Gastroesophageal sphincter (tissue), 4 donors: ENCODE data around the gene KCTD21. TPM values are rescaled to one million over a fixed set of nuclear protein-coding genes. Genes with fewer than 3 reads are reported as not detected.

ENCODE experiments used
- ATAC-seq: fragments of 150-250 bp; one replicate; pipeline ENCODE4 v1.9.1; 2016; ENCODE audit warnings: mild to moderate bottlenecking, moderate library complexity
- H3K27ac ChIP-seq, 4 donors: fragments of 200-600 bp; sonication (generic) in 3 of 4; 1 replicate in 3 of 4; 2 replicates in 1 of 4; pipeline ENCODE4 v1.5.1; 2016 to 2019
- H3K27me3 ChIP-seq: fragments of 200-600 bp; sonication (generic); one replicate; pipeline ENCODE4 v1.5.1; 2019
- H3K36me3 ChIP-seq, 2 donors: fragments of 200-600 bp; sonication (generic); one replicate each; pipeline ENCODE4 v1.5.1; 2019; ENCODE audit warnings: control low read depth in 1 of 2
- H3K4me1 ChIP-seq, 3 donors: fragments of 200-600 bp; sonication (generic); 1 replicate in 2 of 3; 2 replicates in 1 of 3; pipeline ENCODE4 v1.5.1; 2016 to 2019; ENCODE audit warnings: control low read depth in 2 of 3
- H3K4me3 ChIP-seq, 2 donors: fragments of 200-600 bp; sonication (generic); one replicate each; pipeline ENCODE4 v1.5.1; 2019; ENCODE audit warnings: mild to moderate bottlenecking in 1 of 2, moderate library complexity in 1 of 2
- H3K9me3 ChIP-seq, 3 donors: fragments of 200-600 bp; sonication (generic); one replicate each; pipeline ENCODE4 v1.5.1; 2017 to 2019; ENCODE audit warnings: control low read depth in 2 of 3
- CTCF ChIP-seq, 4 experiments: fragments of 200-600 bp in 2 of 4; fragments of 450-650 bp in 2 of 4; sonication (generic) in 1 of 4; IDR thresholded peaks; one replicate each; pipeline ENCODE4 v1.5.1; 2017 to 2019; ENCODE audit warnings: antibody characterized with exemption in 4 of 4, mild to moderate bottlenecking in 2 of 4, moderate library complexity in 2 of 4
- EP300 ChIP-seq: sonication (generic); formaldehyde crosslinking; IDR thresholded peaks from one replicate; pipeline ENCODE4 v1.6.1; 2017; ENCODE audit warnings: antibody characterized with exemption, mild to moderate bottlenecking
- POLR2A ChIP-seq, 2 donors: fragments of 450-650 bp; IDR thresholded peaks; one replicate each; pipeline ENCODE4 v1.6.1; 2017; ENCODE audit warnings: antibody characterized with exemption in 2 of 2, mild to moderate bottlenecking in 2 of 2, moderate library complexity in 1 of 2
- POLR2AphosphoS5 ChIP-seq: sonication (generic); formaldehyde crosslinking; IDR thresholded peaks from one replicate; pipeline ENCODE4 v1.6.1; 2017; ENCODE audit warnings: antibody characterized with exemption
- WGBS, 2 donors: methylation state at CpG; one replicate each; pipeline ENCODE4 v1.1.5; 2018; ENCODE audit warnings: low coverage in 1 of 2; 5-methylcytosine and 5-hydroxymethylcytosine counted together
- total RNA-seq, 4 donors: library from RNA; depleted of rRNA; stranded (reverse); fragments of >200 nt; gene quantifications; one replicate each; pipeline ENCODE4 v1.1.0, GENCODE V29; 2016

KCTD21 gene
- total RNA-seq, 4 donors from 2014 or later, result 5.7 to 18.6 (median 9.9) TPM

GRCh38 chr11:78190374-78190773, 1.9 kb upstream of the KCTD21 start:
- 0% methylated on average over 1 of the region's 3 CpGs; no CpG with 5 or more reads in 1 of the 2 donors for WGBS, 2 donors
- Histone ChIP-seq H3K36me3 (no peaks in the 10 kb centered on the region), H3K27me3 (no peaks in the 10 kb centered on the region), H3K4me3 (no peak overlapping the region), H3K9me3 (no peaks in the 10 kb centered on the region), H3K27ac (peak overlapping the region in 1 of 4 donors; percentile 3), H3K4me1 (peaks cover 0 to 61% (median 20%) of the 10 kb centered on the region in 3 donors)
- no peak for ATAC-seq
- TF ChIP-seq POLR2AphosphoS5 (no peak), CTCF (IDR thresholded peaks at IDR 0.05) (no peak), POLR2A (IDR thresholded peaks at IDR 0.05) (no peak), EP300 (no peak)

GRCh38 chr11:78189851-78190250, 1.4 kb upstream of the KCTD21 start:
- peaks cover 0 to 62% (median 20%) of the 10 kb centered on the region in 3 donors for H3K4me1 ChIP-seq
- H3K9me3 ChIP-seq, result no peaks in the 10 kb centered on the region
- WGBS, 2 donors, result 80% methylated on average over 2 of the region's 3 CpGs; no CpG with 5 or more reads in 1 of the 2 donors
- peak overlapping the region; percentile 70 to 83 for H3K4me3 ChIP-seq
- ATAC-seq, result no peak
- TF ChIP-seq CTCF (IDR thresholded peaks at IDR 0.05), result no peak
- TF ChIP-seq POLR2A (IDR thresholded peaks at IDR 0.05), result no peak
- H3K27ac ChIP-seq, result peak overlapping the region in 2 of 4 donors; percentile 86 to 93
- H3K27me3 ChIP-seq, result no peaks in the 10 kb centered on the region
- H3K36me3 ChIP-seq, result no peaks in the 10 kb centered on the region

GRCh38 chr11:78189174-78189724, 823 bp upstream of the KCTD21 start:
- peaks cover 0 to 62% (median 20%) of the 10 kb centered on the region in 3 donors for H3K4me1 ChIP-seq
- no CpG with 5 or more reads among the region's 18 CpGs for whole genome bisulfite sequencing, 2 donors

GRCh38 chr11:78187366-78188285, 800 bp downstream of the KCTD21 start:
- H3K4me3 ChIP-seq, result peak overlapping the region; percentile 70 to 83
- H3K4me1 ChIP-seq, result peaks cover 0 to 53% (median 17%) of the 10 kb centered on the region in 3 donors
- H3K9me3 ChIP-seq, result no peaks in the 10 kb centered on the region
- H3K27me3 ChIP-seq, result no peaks in the 10 kb centered on the region
- WGBS, 2 donors, result 5 to 30% methylated on average over 10 to 16 of the region's 31 CpGs
- TF ChIP-seq POLR2A (IDR thresholded peaks at IDR 0.05) (no peak), CTCF (IDR thresholded peaks at IDR 0.05) (peak in 1 of 4 experiments; percentile 8)
- H3K27ac ChIP-seq, result peak overlapping the region; percentile 16 to 95 (median 90)
- ATAC-seq, result peak; percentile 29
- no peaks in the 10 kb centered on the region for H3K36me3 ChIP-seq

More at GRCh38 chr11:78189174-78189724, 823 bp upstream of the KCTD21 start:
- Histone ChIP-seq H3K4me3 (peak overlapping the region; percentile 70 to 83), H3K27me3 (no peaks in the 10 kb centered on the region), H3K27ac (peak overlapping the region in 3 of 4 donors; percentile 86 to 95 (median 93)), H3K36me3 (no peaks in the 10 kb centered on the region), H3K9me3 (no peaks in the 10 kb centered on the region)
- no peak for ATAC-seq
- TF ChIP-seq POLR2A (IDR thresholded peaks at IDR 0.05) (no peak), CTCF (IDR thresholded peaks at IDR 0.05) (no peak), POLR2AphosphoS5 (no peak), EP300 (no peak)
